BE2C (cell line): Measurements from ENCODE around the gene VAV2.

Experiments
- DNase-seq: peaks from one replicate; pipeline ENCODE4 v3.0.0-alpha.2; 2020
- H3K27me3 ChIP-seq: fragments of 250-450 bp; sonication (Bioruptor Pico); 2 replicates; pipeline ENCODE4 v1.5.1; 2020; ENCODE audit warnings: mild to moderate bottlenecking
- H3K36me3 ChIP-seq: fragments of 250-450 bp; sonication (Bioruptor Pico); 2 replicates; pipeline ENCODE4 v1.5.1; 2020; ENCODE audit warnings: mild to moderate bottlenecking
- H3K4me1 ChIP-seq: fragments of 250-450 bp; sonication (Bioruptor Pico); 2 replicates; pipeline ENCODE4 v1.5.1; 2020
- H3K4me3 ChIP-seq: 2 replicates; pipeline ENCODE4 v1.5.1; 2011; ENCODE audit warnings: low read depth, low read length
- H3K9me3 ChIP-seq: fragments of 250-450 bp; sonication (Bioruptor Pico); 2 replicates; pipeline ENCODE4 v1.5.1; 2020
- TF ChIP-seq, protein P1 (sequence below): IDR thresholded peaks from 2 replicates; pipeline ENCODE4 v1.5.1; 2012; ENCODE audit warnings: mild to moderate bottlenecking, low read depth, low read length

Gene VAV2

GRCh38 chr9:134024828-134025605, 32.9 kb upstream of the VAV2 start, which contains the start of gene BRD3OS:
TSS of gene BRD3OS (plus strand) at chr9:134025481. CDS start at chr9:134026748, 1,267 bp downstream.
- peaks cover 10% of the 10 kb centered on the region; the same call in 1 of the 2 replicates for H3K36me3 ChIP-seq
- H3K27me3 ChIP-seq: no peaks in the 10 kb centered on the region
- TF ChIP-seq, protein P1, sequence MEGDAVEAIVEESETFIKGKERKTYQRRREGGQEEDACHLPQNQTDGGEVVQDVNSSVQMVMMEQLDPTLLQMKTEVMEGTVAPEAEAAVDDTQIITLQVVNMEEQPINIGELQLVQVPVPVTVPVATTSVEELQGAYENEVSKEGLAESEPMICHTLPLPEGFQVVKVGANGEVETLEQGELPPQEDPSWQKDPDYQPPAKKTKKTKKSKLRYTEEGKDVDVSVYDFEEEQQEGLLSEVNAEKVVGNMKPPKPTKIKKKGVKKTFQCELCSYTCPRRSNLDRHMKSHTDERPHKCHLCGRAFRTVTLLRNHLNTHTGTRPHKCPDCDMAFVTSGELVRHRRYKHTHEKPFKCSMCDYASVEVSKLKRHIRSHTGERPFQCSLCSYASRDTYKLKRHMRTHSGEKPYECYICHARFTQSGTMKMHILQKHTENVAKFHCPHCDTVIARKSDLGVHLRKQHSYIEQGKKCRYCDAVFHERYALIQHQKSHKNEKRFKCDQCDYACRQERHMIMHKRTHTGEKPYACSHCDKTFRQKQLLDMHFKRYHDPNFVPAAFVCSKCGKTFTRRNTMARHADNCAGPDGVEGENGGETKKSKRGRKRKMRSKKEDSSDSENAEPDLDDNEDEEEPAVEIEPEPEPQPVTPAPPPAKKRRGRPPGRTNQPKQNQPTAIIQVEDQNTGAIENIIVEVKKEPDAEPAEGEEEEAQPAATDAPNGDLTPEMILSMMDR: no peak
- H3K4me1 ChIP-seq: no peaks in the 10 kb centered on the region
- H3K4me3 ChIP-seq: peak within 1 kb of the TSS; percentile 67
- H3K9me3 ChIP-seq: no peaks in the 10 kb centered on the region
- peak; percentile 99 for DNase-seq

- Histone ChIP-seq H3K4me3 (peak overlapping the region; percentile 20), H3K9me3 (no peaks in the 10 kb centered on the region), H3K36me3 (peaks cover 9% of the 10 kb centered on the region; the same call in 1 of the 2 replicates), H3K27me3 (no peaks in the 10 kb centered on the region), H3K4me1 (no peaks in the 10 kb centered on the region)
- TF ChIP-seq, protein P1: no peak
- DNase-seq: no peak
These were observed 32.2 kb upstream of the VAV2 start for GRCh38 chr9:134024214-134024792.

DNA sequence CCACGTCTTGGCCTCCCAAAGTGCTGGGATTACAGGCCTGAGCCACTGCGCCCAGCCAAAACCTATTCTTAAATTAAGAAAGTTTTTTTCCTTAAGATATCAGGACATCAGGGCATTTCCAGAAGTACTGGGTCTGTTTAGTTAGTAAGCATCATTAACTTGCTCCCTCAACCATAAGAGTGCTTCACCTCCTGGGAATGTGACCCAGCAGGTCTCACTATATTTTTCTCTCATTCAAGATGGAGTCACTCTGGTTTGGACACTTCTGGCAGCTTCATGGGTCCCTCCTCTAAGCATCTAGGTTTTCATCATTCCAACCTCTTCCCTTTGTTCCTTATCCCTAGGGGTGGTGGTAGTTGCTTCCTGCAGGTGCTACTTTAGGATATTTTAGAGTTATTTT, 22.8 kb upstream of the VAV2 start:
- H3K9me3 ChIP-seq: peaks cover 4% of the 10 kb centered on the region; the same call in 1 of the 2 replicates
- no peaks in the 10 kb centered on the region for H3K4me1 ChIP-seq
- H3K4me3 ChIP-seq: no peak overlapping the region
- H3K27me3 ChIP-seq: no peaks in the 10 kb centered on the region
- H3K36me3 ChIP-seq: no peaks in the 10 kb centered on the region
- TF ChIP-seq, protein P1: no peak
- no peak for DNase-seq

GRCh38 chr9:134011401-134011800, 19.3 kb upstream of the VAV2 start:
- H3K27me3 ChIP-seq: no peaks in the 10 kb centered on the region
- TF ChIP-seq, protein P1: no peak
- no peak for DNase-seq
- H3K36me3 ChIP-seq: no peaks in the 10 kb centered on the region
- H3K4me1 ChIP-seq: peaks cover 10% of the 10 kb centered on the region
- peaks cover 4% of the 10 kb centered on the region; the same call in 1 of the 2 replicates for H3K9me3 ChIP-seq
- H3K4me3 ChIP-seq: no peak overlapping the region

DNA sequence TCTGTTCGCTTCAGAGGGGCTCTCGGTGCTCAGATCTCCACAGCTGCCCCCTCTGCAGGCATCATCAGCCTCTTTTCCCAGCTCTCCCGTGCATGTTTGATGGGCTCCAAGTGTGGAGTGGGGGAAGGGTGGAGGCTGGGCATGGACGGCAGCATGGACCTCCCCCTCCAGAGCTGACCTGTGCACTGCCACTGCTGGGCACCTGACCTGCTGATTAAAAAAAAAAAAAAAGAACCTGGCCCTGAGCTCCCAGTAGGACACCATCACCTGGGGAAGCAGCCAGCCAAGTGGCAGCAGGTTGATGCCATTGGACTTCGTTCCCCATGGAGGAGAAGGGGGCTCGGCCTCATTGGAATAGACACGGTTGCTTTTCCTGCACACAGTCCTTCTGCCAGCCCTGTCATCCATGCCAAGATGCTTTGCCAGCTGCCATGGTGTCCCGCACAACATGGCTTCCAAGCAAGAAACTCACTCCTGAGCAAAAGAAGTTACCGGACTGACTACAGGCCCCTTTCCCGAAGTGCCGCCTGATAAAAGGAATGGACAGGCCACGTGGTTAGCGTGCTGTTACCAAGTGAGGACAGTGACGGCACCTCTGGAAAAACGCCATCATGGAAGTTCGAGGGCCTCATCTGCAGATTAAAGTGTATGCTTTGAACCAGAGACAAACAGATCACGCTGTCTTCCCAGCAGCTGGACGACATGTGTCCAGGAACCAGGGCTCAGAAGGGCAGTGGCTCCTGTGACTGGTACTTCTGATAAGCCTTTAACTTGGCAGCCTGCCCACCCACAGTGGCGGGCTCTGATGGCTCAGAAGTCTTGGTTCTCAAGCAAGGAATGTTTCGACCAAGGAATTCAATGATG, 18.4 kb upstream of the VAV2 start:
- H3K27me3 ChIP-seq: no peaks in the 10 kb centered on the region
- peaks cover 4% of the 10 kb centered on the region; the same call in 1 of the 2 replicates for H3K9me3 ChIP-seq
- TF ChIP-seq, protein P1: no peak
- H3K36me3 ChIP-seq: no peaks in the 10 kb centered on the region
- peaks cover 10% of the 10 kb centered on the region for H3K4me1 ChIP-seq
- DNase-seq: peak; percentile 75
- H3K4me3 ChIP-seq: no peak overlapping the region
